ENCODE measurements around the gene KEL.
"Not testable (repeated sequence)": the region's sequence is repeated elsewhere in the genome, so short reads cannot be mapped to it uniquely, and the experiment has no call there.

KEL gene

DNA sequence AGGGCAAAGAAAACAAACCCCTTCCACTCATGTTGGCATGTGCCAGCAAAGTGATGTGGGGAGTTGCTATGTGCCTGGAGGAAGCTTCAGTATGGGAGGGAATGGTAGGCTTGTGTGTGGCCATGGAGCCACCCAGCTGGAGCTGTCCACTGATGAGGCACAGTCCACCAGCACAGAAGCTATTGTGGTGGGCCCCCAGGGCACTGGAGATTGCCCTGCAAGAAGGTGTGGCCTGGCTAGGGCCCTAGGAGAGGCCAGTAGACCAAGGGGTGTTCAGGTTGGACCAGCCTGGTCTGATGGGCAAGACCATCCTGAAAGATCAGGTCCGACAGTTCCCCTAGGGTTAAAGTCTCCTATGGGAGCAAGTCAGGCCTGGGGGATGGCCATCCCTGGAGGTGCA lies 22.1 kb upstream of the KEL start:
- DNase-seq (ENCODE audit: low spot score), result no peak
- H3K27ac ChIP-seq, result no peak overlapping the region
- ChIA-PET POLR2A (ENCODE audit: low non-redundant PET) (no interaction called here), CTCF (no interaction called here)
- TF ChIP-seq, protein P1, sequence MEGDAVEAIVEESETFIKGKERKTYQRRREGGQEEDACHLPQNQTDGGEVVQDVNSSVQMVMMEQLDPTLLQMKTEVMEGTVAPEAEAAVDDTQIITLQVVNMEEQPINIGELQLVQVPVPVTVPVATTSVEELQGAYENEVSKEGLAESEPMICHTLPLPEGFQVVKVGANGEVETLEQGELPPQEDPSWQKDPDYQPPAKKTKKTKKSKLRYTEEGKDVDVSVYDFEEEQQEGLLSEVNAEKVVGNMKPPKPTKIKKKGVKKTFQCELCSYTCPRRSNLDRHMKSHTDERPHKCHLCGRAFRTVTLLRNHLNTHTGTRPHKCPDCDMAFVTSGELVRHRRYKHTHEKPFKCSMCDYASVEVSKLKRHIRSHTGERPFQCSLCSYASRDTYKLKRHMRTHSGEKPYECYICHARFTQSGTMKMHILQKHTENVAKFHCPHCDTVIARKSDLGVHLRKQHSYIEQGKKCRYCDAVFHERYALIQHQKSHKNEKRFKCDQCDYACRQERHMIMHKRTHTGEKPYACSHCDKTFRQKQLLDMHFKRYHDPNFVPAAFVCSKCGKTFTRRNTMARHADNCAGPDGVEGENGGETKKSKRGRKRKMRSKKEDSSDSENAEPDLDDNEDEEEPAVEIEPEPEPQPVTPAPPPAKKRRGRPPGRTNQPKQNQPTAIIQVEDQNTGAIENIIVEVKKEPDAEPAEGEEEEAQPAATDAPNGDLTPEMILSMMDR (conservative IDR thresholded peaks at IDR 0.05; ENCODE audit: low read depth), result no peak

DNA sequence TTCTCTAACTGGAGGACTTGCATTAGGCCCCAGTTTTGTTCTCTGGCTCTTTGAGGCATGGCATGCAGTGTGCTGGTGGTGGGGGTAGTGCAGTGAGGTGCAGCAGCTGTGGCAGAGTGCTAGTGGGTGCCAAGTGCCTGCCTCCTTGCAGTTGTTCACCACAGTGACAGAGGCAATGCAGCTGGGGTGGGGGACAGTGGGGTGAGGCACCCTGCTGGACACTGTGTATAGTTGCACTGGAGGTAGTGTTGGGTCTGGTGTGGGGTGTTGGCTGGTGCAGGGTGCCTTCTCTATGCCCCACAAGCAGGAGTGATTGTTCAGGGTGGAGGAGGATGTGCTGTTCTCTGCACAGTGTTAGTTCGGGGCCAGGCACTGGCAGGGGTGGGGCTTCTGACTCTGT lies 21.7 kb upstream of the KEL start:
- POLR2A ChIA-PET (ENCODE audit: low non-redundant PET), result no interaction called here

DNA sequence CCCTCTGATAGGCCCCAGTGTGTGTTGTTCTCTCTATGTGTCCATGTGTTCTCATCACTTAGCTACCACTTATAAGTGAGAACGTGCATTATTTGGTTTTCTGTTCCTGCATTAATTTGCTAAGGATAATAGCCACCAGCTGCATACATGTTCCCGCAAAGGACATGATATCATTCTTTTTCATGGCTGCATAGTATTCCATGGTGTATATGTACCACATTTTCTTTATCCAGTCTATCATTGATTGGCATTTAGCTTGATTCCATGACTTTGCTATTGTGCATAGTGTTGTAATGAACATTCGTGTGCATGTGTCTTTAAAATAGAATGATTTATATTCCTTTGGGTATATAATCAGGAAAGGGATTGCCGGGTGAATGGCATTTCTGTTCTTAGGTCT lies 16.2 kb upstream of the KEL start:
- CTCF ChIA-PET; DNase-seq (ENCODE audit: low spot score); POLR2A ChIA-PET (ENCODE audit: low non-redundant PET); H3K27ac ChIP-seq: not testable (repeated sequence)

More for the DNA sequence above, 21.7 kb upstream of the KEL start:
- CTCF ChIA-PET, result no interaction called here
- H3K27ac ChIP-seq, result no peak overlapping the region
- TF ChIP-seq, protein P1 (conservative IDR thresholded peaks at IDR 0.05; ENCODE audit: low read depth), result no peak
- DNase-seq (ENCODE audit: low spot score), result no peak

DNA sequence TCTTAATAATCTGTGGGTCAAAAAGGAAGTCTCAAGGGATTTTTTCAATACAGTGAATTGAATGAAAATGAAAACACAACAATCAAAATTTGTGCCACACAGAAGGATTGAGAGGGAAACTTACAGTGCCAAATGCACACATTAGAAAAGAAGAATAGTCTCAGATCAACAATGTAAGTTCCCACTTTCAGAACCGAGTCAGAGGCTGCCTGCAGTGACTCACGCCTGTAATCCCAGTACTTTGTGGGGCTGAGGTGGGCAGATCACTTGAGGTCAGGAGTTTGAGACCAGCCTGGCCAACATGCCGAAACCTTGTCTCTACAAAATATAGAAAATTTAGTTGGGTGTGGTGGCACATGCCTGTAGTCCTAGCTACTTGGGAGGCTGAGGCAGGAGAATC lies 12.5 kb upstream of the KEL start:
- TF ChIP-seq, protein P1 (conservative IDR thresholded peaks at IDR 0.05; ENCODE audit: low read depth), result no peak
- CTCF ChIA-PET, result no interaction called here
- no peak for DNase-seq (ENCODE audit: low spot score)
- POLR2A ChIA-PET (ENCODE audit: low non-redundant PET), result no interaction called here
- no peak overlapping the region for H3K27ac ChIP-seq

DNA sequence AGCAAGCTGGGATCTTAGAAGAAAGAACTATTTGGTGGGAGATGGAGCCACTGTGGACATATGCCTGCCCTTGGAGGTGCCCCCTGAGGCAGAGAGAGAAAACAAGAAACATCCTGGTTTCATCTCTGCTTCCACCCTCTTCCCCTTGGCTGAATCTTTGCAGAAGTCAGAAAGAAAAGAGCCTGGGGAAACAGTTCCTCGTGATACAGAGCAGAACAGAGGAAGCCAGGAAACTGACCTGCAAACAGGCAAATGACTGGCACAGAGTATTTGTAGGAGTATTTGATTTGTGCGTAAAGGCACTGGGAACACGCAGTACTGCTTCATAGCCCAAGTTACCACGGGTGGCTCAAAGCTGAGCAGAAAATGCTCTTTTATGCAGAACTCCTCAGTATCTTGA lies 7.0 kb upstream of the KEL start:
- TF ChIP-seq, protein P1 (conservative IDR thresholded peaks at IDR 0.05; ENCODE audit: low read depth), result no peak
- CTCF ChIA-PET, result no interaction called here
- DNase-seq (ENCODE audit: low spot score), result no peak
- no peak overlapping the region for H3K27ac ChIP-seq
- POLR2A ChIA-PET (ENCODE audit: low non-redundant PET), result no interaction called here

DNA sequence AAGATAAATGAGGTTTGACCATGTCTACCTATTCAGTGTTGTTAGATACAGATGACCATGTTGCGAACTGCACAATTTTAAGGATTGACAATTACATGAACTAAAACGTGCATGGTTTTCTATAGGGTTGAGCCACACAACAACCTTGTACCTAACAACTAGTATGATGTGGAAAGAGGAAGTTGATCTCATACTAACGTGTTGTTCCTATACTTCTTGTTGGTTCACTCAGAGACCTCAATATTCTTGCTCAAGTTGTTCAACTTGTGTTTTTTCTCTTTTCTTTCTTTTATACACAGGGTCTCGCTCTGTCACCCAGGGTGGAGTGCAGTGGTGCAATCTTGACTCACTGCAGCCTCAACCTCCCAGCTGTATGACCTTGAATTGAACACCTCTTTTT lies 6.1 kb upstream of the KEL start:
- DNase-seq (ENCODE audit: low spot score), result no peak
- H3K27ac ChIP-seq, result no peak overlapping the region
- ChIA-PET CTCF (no interaction called here), POLR2A (ENCODE audit: low non-redundant PET) (no interaction called here)
- TF ChIP-seq, protein P1 (conservative IDR thresholded peaks at IDR 0.05; ENCODE audit: low read depth), result no peak

DNA sequence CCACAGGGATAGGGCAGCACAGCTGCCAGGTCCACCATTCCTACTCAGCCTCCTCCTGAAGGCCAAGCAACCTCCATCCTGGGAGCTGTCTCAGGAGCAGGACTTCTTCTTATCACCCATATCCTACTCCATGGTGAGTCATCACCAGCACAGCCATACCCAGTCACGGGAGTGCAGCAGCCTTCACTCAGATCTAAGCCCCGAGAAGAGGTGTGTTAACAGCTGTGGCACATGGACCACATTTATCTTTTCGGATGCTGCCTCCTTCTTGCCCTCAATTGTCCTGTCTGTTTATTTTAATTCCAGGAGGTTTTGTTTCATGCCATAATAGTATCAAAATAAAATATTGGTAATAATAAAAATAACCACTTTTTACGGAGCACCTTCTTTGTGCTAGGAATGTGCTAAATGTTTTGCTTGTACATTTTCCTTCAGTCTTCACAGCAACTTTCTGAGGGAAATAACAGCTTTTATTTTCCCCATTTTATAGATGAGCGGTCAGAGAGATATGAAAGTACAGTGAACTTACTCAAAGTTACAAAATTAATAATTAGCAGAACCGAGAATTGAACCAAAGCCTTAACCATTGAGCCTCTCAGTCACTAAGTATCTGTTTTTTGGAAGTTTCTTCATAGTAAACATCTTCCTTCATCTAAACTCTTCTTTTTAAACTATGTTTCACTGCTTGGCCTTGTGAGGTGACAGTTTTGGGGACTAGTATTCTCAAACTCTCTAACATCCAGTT lies 2.5 kb upstream of the KEL start:
- no peak overlapping the region for H3K27ac ChIP-seq
- TF ChIP-seq, protein P1 (conservative IDR thresholded peaks at IDR 0.05; ENCODE audit: low read depth), result no peak
- POLR2A ChIA-PET (ENCODE audit: low non-redundant PET), result no interaction called here
- CTCF ChIA-PET, result no interaction called here
- no peak for DNase-seq (ENCODE audit: low spot score)

Data from RWPE1 (cell line).